ENCODE measurements around the gene MOK.

GRCh38 chr14:102229071-102229738 lies 75.8 kb downstream of the MOK start:
- TF ChIP-seq POLR2A (IDR thresholded peaks at IDR 0.05) (no peak), CTCF (IDR thresholded peaks at IDR 0.05) (no peak)
